Stimulated activated CD4-positive, alpha-beta T cell treated with anti-CD3 and anti-CD28 coated beads, TNF-alpha, amount 100 ng/mL, for 4 hours (primary cell): ENCODE results near the gene PDIK1L.
"Not testable (repeated sequence)": the region's sequence is repeated elsewhere in the genome, so short reads cannot be mapped to it uniquely, and the experiment has no call there.

Source experiments
- DNase-seq, 3 experiments: peaks; one replicate each; pipeline ENCODE4 v3.0.0-alpha.2; 2020; ENCODE audit warnings: low read depth in 3 of 3

PDIK1L gene

GRCh38 chr1:26090893-26091292, 20.7 kb upstream of the PDIK1L start:
- DNase-seq = no peak

DNA sequence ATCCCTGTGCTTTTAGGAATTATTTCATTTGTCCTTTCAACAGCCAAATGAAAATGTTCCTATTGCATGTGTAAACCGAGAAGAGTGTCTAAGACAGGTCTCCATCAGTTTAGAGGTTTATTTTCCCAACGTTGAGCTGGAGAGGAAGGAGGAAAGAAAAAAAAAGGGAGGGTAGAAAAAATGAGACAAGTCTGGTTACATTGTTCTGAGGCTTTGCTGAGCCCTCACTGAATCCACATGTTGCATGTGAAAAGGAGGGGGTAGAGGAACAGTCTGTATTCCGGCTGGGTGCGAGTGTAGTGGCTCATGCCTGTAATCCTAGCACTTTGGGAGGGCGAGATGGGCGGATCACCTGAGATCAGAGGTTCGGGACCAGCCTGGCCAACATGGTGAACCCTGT, 19.2 kb upstream of the PDIK1L start:
- no peak for DNase-seq

- not testable (repeated sequence) for DNase-seq
Measured at GRCh38 chr1:26093569-26093968, 18.1 kb upstream of the PDIK1L start.

- DNase-seq = no peak
Measured at GRCh38 chr1:26094076-26094669, 17.5 kb upstream of the PDIK1L start.

- DNase-seq = no peak
Measured at GRCh38 chr1:26094677-26095383, 16.8 kb upstream of the PDIK1L start.

GRCh38 chr1:26096471-26096870, 15.2 kb upstream of the PDIK1L start:
- no peak for DNase-seq

- no peak for DNase-seq
Measured at GRCh38 chr1:26097696-26098095, 13.9 kb upstream of the PDIK1L start.

- DNase-seq = no peak
Measured at GRCh38 chr1:26098602-26099001, 13.0 kb upstream of the PDIK1L start.

- no peak for DNase-seq
Measured at GRCh38 chr1:26099780-26100179, 11.8 kb upstream of the PDIK1L start.

DNA sequence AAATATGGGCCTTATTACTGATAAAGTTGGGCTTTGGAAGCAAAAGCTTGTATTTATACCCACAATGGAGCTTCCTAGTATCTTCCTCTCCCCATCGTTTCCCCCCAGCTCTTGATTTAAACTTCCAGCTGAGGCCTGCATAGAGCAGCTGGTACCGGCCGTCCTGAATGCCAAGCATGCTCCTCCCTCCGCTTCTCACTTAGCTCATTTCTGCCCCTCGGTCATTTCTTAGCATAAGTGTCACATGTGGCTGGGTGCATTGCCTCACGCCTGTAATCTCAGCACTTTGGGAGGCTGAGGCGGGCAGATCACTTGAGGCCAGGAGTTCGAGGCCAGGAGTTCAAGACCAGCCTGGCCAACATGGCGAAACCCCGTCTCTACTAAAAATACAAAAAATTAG, 11.4 kb upstream of the PDIK1L start:
- not testable (repeated sequence) for DNase-seq

GRCh38 chr1:26102119-26102518, 9.5 kb upstream of the PDIK1L start:
- DNase-seq = no peak

DNA sequence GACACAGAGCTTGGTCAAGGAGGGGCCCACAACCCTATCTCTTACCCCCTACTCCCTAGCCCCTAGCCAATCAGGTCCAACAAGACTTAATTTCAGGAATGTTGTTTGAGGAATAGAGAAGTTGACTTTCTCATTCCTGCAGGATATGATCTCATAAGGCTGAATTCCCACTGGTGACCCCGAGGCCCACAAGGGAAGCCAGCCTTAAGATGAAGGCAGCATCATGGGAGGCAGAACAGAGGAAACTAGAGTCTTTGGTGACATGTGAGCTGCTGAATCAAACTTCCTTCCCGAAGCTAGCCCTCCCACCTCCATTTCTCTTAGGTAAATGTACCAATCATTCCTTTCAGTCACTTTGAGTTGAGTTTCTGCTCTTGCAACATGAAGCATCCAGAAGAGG, 9.1 kb upstream of the PDIK1L start:
- DNase-seq = no peak

- not testable (repeated sequence) for DNase-seq
Measured at GRCh38 chr1:26105226-26105548, 6.4 kb upstream of the PDIK1L start.

DNA sequence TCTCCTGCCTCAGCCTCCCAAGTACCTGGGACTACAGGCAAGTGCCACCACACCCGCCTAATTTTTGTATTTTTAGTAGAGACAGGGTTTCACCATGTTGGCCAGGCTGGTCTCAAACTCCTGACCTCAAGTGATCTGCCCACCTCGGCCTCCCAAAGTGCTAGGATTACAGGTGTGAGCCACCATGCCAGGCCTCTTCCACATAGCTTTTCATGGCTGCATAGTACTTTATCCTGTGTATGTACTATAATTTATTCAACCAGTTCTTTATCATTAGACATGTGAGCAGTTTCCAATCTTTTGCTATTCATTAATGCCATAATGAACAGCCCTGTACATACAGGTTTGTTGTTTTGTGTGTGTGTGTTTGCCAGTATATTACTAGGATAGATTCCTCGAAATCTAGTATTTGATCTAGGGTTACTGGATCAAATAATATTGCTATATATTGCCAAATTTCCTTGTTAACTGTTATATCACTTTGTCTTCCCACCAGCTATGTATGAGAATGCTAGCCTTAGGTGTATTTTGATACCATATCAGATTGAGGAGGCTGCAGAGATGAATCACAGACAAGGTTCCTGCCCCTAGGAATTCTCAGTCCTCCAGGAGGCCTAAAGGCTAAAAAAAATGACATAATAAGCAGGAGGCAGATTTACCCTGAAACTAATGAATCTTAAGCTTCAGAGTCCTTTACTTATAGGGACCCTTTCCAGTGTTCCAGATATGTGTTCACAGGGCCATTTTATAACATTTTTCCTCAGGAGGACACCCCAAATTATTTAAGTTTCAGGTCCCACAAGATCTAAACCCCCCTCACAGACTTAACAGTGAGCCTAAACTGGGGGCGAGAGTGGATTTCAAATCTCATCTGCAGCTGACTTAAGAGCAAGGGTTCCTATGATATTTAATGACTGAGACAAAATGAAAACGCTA, 2.1 kb upstream of the PDIK1L start:
- DNase-seq = no peak

GRCh38 chr1:26110731-26111529, 694 bp upstream of the PDIK1L start:
- peak; percentile 48 to 53 (median 52) for DNase-seq

DNA sequence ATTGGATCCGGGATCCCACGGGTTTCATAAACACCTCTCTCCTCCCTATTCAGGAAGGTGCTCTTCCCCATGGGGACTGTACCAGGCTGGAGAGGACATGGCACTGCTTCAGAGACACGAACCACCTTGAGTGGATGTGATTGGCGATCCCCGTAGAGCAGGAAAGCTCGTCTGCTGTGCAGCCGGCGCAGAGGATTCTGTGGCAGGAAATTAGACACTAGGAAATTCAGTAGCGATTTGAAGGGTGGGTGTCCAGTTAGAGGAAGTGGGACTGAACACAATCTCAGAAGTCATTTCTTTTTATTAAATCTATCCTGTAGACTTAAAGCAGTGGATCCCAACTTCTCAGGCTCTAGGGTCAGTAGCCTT, 767 bp downstream of the PDIK1L start:
- DNase-seq = no peak

- no peak for DNase-seq
Measured at GRCh38 chr1:26114165-26114927, 2.7 kb downstream of the PDIK1L start.

GRCh38 chr1:26119892-26120608, 8.4 kb downstream of the PDIK1L start:
- no peak for DNase-seq

GRCh38 chr1:26121854-26122773, 10.5 kb downstream of the PDIK1L start:
- no peak for DNase-seq
